Mammary epithelial cell (primary cell): ENCODE data around the gene SLC9A9.

Experiments
- CTCF ChIP-seq, 2 donors: IDR thresholded peaks in 1 of 2; conservative IDR thresholded peaks in 1 of 2; 2 replicates each; pipeline ENCODE4 v1.5.1; 2011 to 2012; ENCODE audit warnings: inconsistent platforms in 2 of 2, low read length in 2 of 2, mild to moderate bottlenecking in 2 of 2, control low read depth in 1 of 2, low read depth in 1 of 2; ENCODE audit not compliant: insufficient read depth in 1 of 2; ENCODE audit errors: extremely low read depth in 1 of 2
- EZH2 ChIP-seq: IDR thresholded peaks from 2 replicates; pipeline ENCODE4 v1.6.1; 2012; ENCODE audit warnings: low read length, inconsistent platforms, borderline replicate concordance

GRCh38 chr3:143402602-143403001 lies 445.7 kb downstream of the SLC9A9 start:
- TF ChIP-seq CTCF (conservative IDR thresholded peaks at IDR 0.05 in 1 of 2, IDR thresholded peaks at IDR 0.05 in 1 of 2; ENCODE audit: extremely low read depth in 1 of 2, insufficient read depth in 1 of 2, low read depth in 1 of 2, low read length in 2 of 2) (no peak), EZH2 (no peak)
